GM21526 (cell line): ENCODE data around the gene KLHL17.

Source experiments
- ATAC-seq: cut with Tn5 transposase; IDR thresholded peaks from one replicate; pipeline ENCODE4 v1.9.1; 2021; ENCODE audit warnings: moderate library complexity; ENCODE audit not compliant: unreplicated experiment, low FRiP score

The KLHL17 gene

GRCh38 chr1:960363-961131 is at the start of gene KLHL17:
Gene KLHL17, plus strand, starts transcription at chr1:960584. Its CDS starts 110 bp downstream, at chr1:960694.
- ATAC-seq = no peak

GRCh38 chr1:910881-911721 is 49.3 kb upstream of the KLHL17 start:
- ATAC-seq = no peak

- no peak for ATAC-seq
Measured at GRCh38 chr1:911875-912739, 48.3 kb upstream of the KLHL17 start.

- ATAC-seq = no peak
Measured at GRCh38 chr1:912740-913301, 47.6 kb upstream of the KLHL17 start.

GRCh38 chr1:913491-914130 is 46.8 kb upstream of the KLHL17 start:
- ATAC-seq = no peak

- ATAC-seq = no peak
Measured at GRCh38 chr1:914131-914890, 46.1 kb upstream of the KLHL17 start.

GRCh38 chr1:914891-915280 is 45.5 kb upstream of the KLHL17 start:
- no peak for ATAC-seq

GRCh38 chr1:915295-916172 is 44.9 kb upstream of the KLHL17 start:
- no peak for ATAC-seq

- ATAC-seq = no peak
Measured at GRCh38 chr1:916173-917075, 44.0 kb upstream of the KLHL17 start.

- ATAC-seq = no peak
Measured at GRCh38 chr1:917076-917459, 43.3 kb upstream of the KLHL17 start.

GRCh38 chr1:917466-918091 is 42.8 kb upstream of the KLHL17 start:
- no peak for ATAC-seq

- no peak for ATAC-seq
Measured at GRCh38 chr1:918353-918752, 42.0 kb upstream of the KLHL17 start.

GRCh38 chr1:918843-919242 is 41.5 kb upstream of the KLHL17 start:
- no peak for ATAC-seq

- ATAC-seq = no peak
Measured at GRCh38 chr1:919271-919872, 41.0 kb upstream of the KLHL17 start.

GRCh38 chr1:920010-920409 is 40.4 kb upstream of the KLHL17 start:
- no peak for ATAC-seq

- no peak for ATAC-seq
Measured at GRCh38 chr1:920521-920920, 39.9 kb upstream of the KLHL17 start.
